Fibroblast of villous mesenchyme (primary cell): ENCODE data around the gene PIKFYVE. TPM values are rescaled to one million over a fixed set of nuclear protein-coding genes. Genes with fewer than 3 reads are reported as not detected.

Experiments used
- DNase-seq: peaks from one replicate; pipeline ENCODE4 v3.0.0-alpha.2; 2010; ENCODE audit warnings: low read depth
- H3K4me3 ChIP-seq: 2 replicates; pipeline ENCODE4 v1.5.1; 2011; ENCODE audit warnings: low read depth, mild to moderate bottlenecking, low read length
- CTCF ChIP-seq: IDR thresholded peaks from 2 replicates; pipeline ENCODE4 v1.5.1; 2012; ENCODE audit warnings: low read depth, mild to moderate bottlenecking, low read length; ENCODE audit not compliant: insufficient read depth
- total RNA-seq: library from RNA; depleted of rRNA; stranded (reverse); fragments of >200 nt; gene quantifications from 2 replicates; pipeline ENCODE4 v1.2.3, GENCODE V29; 2012

PIKFYVE gene
- total RNA-seq, 1 donor: 46.6 TPM

- TF ChIP-seq CTCF: no peak
- DNase-seq: peak; percentile 67
- H3K4me3 ChIP-seq: no peak overlapping the region
These were observed 49.2 kb downstream of the PIKFYVE start for GRCh38 chr2:208315081-208315788.

- H3K4me3 ChIP-seq: no peak overlapping the region
- DNase-seq: no peak
- no peak for TF ChIP-seq CTCF
These were observed 52.1 kb downstream of the PIKFYVE start for GRCh38 chr2:208318127-208318526.

- DNase-seq: no peak
- no peak for TF ChIP-seq CTCF
- no peak overlapping the region for H3K4me3 ChIP-seq
These were observed 53.3 kb downstream of the PIKFYVE start for GRCh38 chr2:208319391-208319790.

- no peak overlapping the region for H3K4me3 ChIP-seq
- peak; percentile 38 for DNase-seq
- no peak for TF ChIP-seq CTCF
These were observed 54.6 kb downstream of the PIKFYVE start for GRCh38 chr2:208320686-208321085.

GRCh38 chr2:208326016-208326415 is 60.0 kb downstream of the PIKFYVE start:
- DNase-seq: no peak
- no peak overlapping the region for H3K4me3 ChIP-seq
- TF ChIP-seq CTCF: no peak

- no peak overlapping the region for H3K4me3 ChIP-seq
- no peak for DNase-seq
- TF ChIP-seq CTCF: no peak
These were observed 63.4 kb downstream of the PIKFYVE start for GRCh38 chr2:208329485-208329884.

- no peak for DNase-seq
- no peak overlapping the region for H3K4me3 ChIP-seq
- TF ChIP-seq CTCF: no peak
These were observed 68.2 kb downstream of the PIKFYVE start for GRCh38 chr2:208334230-208334629.
